Peyer's patch (tissue), 4 donors: ENCODE results near the gene EPHA8.

Source experiments
- CTCF ChIP-seq, 6 experiments: fragments of 450-650 bp in 4 of 6; fragments of 200-600 bp in 2 of 6; sonication (generic) in 1 of 6; IDR thresholded peaks; one replicate each; pipeline ENCODE4 v1.5.1; 2017 to 2019; ENCODE audit warnings: antibody characterized with exemption in 6 of 6, mild to moderate bottlenecking in 3 of 6, moderate library complexity in 1 of 6
- POLR2A ChIP-seq, 2 donors: fragments of 450-650 bp; IDR thresholded peaks; one replicate each; pipeline ENCODE4 v1.5.1; 2017; ENCODE audit warnings: antibody characterized with exemption in 2 of 2, mild to moderate bottlenecking in 2 of 2, moderate library complexity in 2 of 2

DNA sequence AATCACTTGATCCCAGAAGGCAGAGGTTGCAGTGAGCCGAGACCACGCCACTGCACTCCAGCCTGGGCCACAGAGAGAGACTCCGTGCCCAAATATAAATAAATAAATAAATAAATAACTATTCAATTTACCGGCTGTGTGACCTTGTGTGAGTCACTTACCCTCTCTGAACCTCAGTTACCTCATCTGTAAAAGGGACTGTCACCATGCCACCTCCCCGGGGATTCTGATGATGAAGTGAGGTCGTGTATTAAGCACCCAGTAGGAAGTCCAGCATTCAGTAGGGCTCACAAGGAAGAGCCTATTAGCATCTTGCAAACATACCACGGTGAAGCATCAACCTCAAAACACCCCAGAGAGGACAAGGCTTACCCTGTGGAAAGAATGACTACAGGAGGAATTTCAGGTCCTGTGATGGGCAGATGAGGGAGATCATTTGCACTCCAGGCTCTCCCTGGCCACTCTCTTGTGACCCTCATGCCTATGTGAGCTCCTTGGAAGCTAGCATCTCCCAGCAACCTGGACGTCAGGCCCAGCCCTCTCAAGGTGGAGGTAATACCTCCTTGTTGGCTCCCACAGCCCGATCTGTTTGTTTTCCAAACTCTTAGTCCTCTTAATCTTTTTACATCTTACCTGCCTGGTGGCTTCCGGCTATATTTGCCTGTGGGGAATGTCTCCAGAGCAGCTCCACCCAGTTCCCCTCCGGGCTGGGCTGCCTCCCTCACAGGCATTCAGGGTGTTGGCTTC, 65.6 kb downstream of the EPHA8 start:
- TF ChIP-seq CTCF (IDR thresholded peaks at IDR 0.05), result no peak
- no peak for TF ChIP-seq POLR2A (IDR thresholded peaks at IDR 0.05)
